ENCODE measurements around the gene OR9A2. TPM values are rescaled to one million over a fixed set of nuclear protein-coding genes. Genes with fewer than 3 reads are reported as not detected.
A peak's percentile ranks its signal among the peaks of the same experiment; 100 is the strongest.

The OR9A2 gene
- total RNA-seq, 1 donor from 2014 or later, result 0.31 TPM

GRCh38 chr7:143003393-143004051 lies 23.4 kb downstream of the OR9A2 start:
- DNase-seq, result no peak
- POLR2A ChIA-PET, result interaction anchor here (0.6 to 1.5 kb wide), 5 partner anchors 150 to 407 kb away, joined by 3 to 7 read pairs (median 5); no protein-coding TSS in a partner anchor
- intact Hi-C loops (cut with micrococcal nuclease), result loop anchor here (1.0 to 2.0 kb wide), 7 partner anchors 149 to 468 kb away; no protein-coding TSS in a partner anchor
- Mint-ChIP-seq H3K27me3 (peaks cover 1% of the 10 kb centered on the region), H3K9me3 (no peaks in the 10 kb centered on the region), H3K27ac (no peak overlapping the region), H3K4me3 (peak overlapping the region; percentile 81), H3K4me1 (peaks cover 16% of the 10 kb centered on the region), H3K36me3 (ENCODE audit: low read depth) (no peaks in the 10 kb centered on the region)
- peak; percentile 60 for ATAC-seq (ENCODE audit: low read depth)
- TF ChIP-seq, protein P1, sequence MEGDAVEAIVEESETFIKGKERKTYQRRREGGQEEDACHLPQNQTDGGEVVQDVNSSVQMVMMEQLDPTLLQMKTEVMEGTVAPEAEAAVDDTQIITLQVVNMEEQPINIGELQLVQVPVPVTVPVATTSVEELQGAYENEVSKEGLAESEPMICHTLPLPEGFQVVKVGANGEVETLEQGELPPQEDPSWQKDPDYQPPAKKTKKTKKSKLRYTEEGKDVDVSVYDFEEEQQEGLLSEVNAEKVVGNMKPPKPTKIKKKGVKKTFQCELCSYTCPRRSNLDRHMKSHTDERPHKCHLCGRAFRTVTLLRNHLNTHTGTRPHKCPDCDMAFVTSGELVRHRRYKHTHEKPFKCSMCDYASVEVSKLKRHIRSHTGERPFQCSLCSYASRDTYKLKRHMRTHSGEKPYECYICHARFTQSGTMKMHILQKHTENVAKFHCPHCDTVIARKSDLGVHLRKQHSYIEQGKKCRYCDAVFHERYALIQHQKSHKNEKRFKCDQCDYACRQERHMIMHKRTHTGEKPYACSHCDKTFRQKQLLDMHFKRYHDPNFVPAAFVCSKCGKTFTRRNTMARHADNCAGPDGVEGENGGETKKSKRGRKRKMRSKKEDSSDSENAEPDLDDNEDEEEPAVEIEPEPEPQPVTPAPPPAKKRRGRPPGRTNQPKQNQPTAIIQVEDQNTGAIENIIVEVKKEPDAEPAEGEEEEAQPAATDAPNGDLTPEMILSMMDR (IDR thresholded peaks at IDR 0.05), result no peak
- CTCF ChIA-PET, result interaction anchor here (0.8 to 17.3 kb wide), 24 partner anchors 10 to 468 kb away, joined by 3 to 519 read pairs (median 6); partner anchors contain the start of genes EPHB6 and TAS2R40

DNA sequence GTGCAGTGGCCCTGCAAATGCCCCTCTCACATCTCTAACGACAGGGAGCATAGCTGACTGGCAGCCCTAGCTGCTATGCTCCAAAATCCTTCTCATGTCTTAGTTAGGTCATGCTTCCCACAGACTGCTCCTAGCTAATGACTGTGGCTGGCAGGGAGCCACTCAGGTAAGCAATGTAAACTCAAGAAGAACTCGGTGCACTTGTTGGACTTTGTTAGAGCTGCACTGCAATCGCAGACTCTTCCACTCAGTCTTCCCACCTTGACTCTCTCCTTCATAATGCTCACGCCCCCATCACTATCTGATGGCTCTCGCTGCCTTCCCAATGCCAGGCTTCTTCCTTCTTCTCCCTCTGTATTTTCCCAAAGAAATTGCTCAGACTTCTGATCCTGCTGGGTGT lies 24.0 kb downstream of the OR9A2 start:
- intact Hi-C loops (cut with micrococcal nuclease), result loop anchor here (1.0 to 2.0 kb wide), 7 partner anchors 149 to 468 kb away; no protein-coding TSS in a partner anchor
- Mint-ChIP-seq H3K27me3 (peaks cover 1% of the 10 kb centered on the region), H3K4me3 (peak overlapping the region; percentile 81), H3K27ac (no peak overlapping the region), H3K4me1 (peaks cover 10% of the 10 kb centered on the region), H3K9me3 (no peaks in the 10 kb centered on the region), H3K36me3 (ENCODE audit: low read depth) (no peaks in the 10 kb centered on the region)
- TF ChIP-seq, protein P1 (IDR thresholded peaks at IDR 0.05), result no peak
- ATAC-seq (ENCODE audit: low read depth) (no peak), DNase-seq (no peak)
- ChIA-PET CTCF (interaction anchor here (0.9 to 17.3 kb wide), 23 partner anchors 10 to 468 kb away, joined by 3 to 519 read pairs (median 6); partner anchors contain the start of genes EPHB6 and TAS2R40), POLR2A (interaction anchor here (0.6 to 1.5 kb wide), 5 partner anchors 212 to 408 kb away, joined by 3 to 7 read pairs (median 5); no protein-coding TSS in a partner anchor)

GRCh38 chr7:143002106-143002505 lies 24.8 kb downstream of the OR9A2 start:
- CTCF ChIA-PET, result interaction anchor here (0.9 to 17.3 kb wide), 16 partner anchors 12 to 397 kb away, joined by 3 to 519 read pairs (median 10); partner anchors contain the start of genes EPHB6 and TAS2R40
- no peak overlapping the region for H3K27ac Mint-ChIP-seq
- no peaks in the 10 kb centered on the region for H3K9me3 Mint-ChIP-seq
- TF ChIP-seq, protein P1 (IDR thresholded peaks at IDR 0.05), result no peak
- intact Hi-C loops (cut with micrococcal nuclease), result loop anchor here (2.0 kb wide), 1 partner anchor 289 kb away; no protein-coding TSS in a partner anchor
- ATAC-seq (ENCODE audit: low read depth) (no peak), DNase-seq (no peak)
- peaks cover 8% of the 10 kb centered on the region for H3K4me1 Mint-ChIP-seq
- no peaks in the 10 kb centered on the region for H3K27me3 Mint-ChIP-seq
- POLR2A ChIA-PET, result interaction anchor here (1.1 kb wide), 1 partner anchor 399 kb away, joined by 4 read pairs; no protein-coding TSS in a partner anchor
- no peak overlapping the region for H3K4me3 Mint-ChIP-seq
- H3K36me3 Mint-ChIP-seq (ENCODE audit: low read depth), result no peaks in the 10 kb centered on the region

DNA sequence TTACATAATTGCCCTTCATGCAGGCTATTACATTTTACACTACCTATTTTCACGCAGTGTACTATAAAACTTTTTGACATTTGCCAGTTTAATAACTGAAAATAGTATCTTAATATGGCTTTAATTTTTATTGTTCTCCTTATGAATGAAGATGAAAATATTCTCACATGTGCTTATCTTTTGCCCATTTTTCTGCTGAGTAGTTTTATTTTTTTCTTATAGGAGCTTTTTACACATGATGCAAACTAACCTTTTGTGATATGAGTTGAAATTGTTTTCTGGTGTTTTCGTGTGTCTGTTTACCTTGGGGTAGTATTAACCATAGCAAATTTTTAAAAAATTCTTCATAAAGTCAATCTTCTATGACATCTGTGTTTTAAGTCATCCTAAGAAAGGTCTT lies 26.3 kb downstream of the OR9A2 start:
- POLR2A ChIA-PET, result interaction anchor here (0.7 kb wide), 1 partner anchor 11 kb away, joined by 3 read pairs; no protein-coding TSS in a partner anchor
- intact Hi-C loops (cut with micrococcal nuclease), result no loop called here

More for the DNA sequence above, 26.3 kb downstream of the OR9A2 start:
- CTCF ChIA-PET, result interaction anchor here (1.1 to 17.3 kb wide), 6 partner anchors 119 to 395 kb away, joined by 4 to 519 read pairs (median 57); partner anchors contain the start of genes EPHB6 and TAS2R40
- no peak overlapping the region for H3K4me3 Mint-ChIP-seq
- no peaks in the 10 kb centered on the region for H3K36me3 Mint-ChIP-seq (ENCODE audit: low read depth)
- ATAC-seq (ENCODE audit: low read depth), result no peak
- H3K9me3 Mint-ChIP-seq, result no peaks in the 10 kb centered on the region
- no peaks in the 10 kb centered on the region for H3K27me3 Mint-ChIP-seq
- TF ChIP-seq, protein P1 (IDR thresholded peaks at IDR 0.05), result no peak
- DNase-seq, result no peak
- peaks cover 11% of the 10 kb centered on the region for H3K4me1 Mint-ChIP-seq
- H3K27ac Mint-ChIP-seq, result no peak overlapping the region
